GM21529 (cell line): ENCODE data around the gene C1orf198.

Experiments used
- ATAC-seq: cut with Tn5 transposase; IDR thresholded peaks from one replicate; pipeline ENCODE4 v1.9.1; 2021; ENCODE audit not compliant: unreplicated experiment

Gene C1orf198

DNA sequence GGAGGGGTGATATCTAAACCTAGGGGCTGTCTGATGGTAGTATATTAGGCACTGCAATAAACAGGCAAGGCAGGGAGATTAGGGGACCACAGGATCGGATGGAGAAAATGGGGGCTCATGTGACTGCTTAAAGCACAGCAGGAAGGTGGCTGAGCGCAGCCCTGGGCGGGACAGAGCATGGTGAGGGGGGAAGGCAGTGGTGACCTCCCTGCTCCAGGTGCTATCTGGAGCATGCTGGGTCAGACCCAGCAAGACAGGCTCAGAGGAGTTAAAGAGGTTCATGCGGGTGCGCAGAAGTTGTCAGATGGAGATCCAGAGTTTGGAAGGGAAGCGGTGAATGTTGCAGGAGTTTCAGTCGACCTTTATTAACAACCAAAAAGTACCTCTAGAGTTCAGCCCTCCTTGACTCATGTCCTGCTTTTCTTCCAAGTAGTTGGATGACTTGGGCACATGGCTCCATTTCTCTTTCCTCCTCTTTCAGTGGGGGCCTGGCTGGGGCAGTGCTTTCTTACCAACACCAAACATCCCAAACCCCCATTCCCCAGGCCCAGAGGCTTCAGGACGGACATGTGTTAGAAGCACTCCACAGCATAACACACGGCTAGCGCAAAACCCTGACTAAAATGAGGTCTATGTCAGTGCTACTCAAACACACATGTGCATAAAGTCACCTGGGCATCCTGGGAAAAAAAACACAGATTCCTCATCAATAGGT is 79.6 kb downstream of the C1orf198 start:
- ATAC-seq = no peak

DNA sequence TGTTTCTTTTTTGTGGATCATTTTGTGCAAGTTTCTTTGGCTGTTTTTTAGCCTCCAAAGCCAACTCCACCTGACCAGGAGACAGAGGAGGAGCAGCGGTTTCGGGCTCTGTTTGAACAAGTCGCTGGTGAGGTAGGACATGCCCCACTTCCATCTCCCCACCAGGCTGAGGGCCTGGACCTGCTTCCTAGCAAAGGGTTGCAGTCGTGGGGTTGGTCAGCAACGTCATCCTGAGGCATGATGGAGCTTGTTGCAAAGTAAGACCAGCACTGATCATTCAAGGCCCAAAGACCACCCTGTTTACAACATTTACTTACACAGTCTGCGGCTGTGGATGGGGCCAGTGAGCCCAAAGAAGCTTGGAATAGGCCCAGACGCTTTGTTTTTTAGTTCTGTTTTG is 80.8 kb downstream of the C1orf198 start:
- no peak for ATAC-seq
